ENCODE results near the gene CYP4F8.

Gene CYP4F8

DNA sequence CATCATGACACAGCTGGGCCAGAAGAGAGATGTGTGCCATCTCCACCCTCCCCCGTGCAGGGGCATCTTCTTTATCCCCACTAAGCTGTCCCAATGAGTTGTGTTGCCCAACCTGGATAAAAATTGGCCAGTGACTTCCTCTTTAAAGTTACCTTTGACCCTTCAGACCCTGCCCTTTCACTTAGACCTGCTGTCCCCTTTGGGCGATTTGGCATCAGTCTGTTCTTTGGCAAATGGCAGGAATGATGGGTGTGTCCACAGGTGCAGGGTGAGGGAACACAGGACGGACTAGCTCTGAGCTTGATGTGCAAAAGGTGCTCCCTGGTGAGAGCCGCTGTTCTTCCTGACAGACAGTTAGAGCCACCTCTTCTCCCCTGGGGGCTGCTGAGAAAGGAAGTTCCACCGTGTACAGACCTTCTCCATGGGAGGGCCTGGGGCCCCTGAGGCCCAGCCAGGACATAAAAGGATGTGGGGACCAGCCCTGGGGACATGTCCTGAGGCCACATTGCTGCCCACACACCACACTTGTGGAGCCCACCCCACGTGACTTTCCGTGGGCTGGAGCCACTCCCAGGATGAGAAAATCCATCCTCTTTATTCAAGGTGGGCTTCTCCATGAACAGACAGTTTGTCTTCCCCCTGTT lies 1.7 kb downstream of the CYP4F8 start:
- DNase-seq = no peak

DNA sequence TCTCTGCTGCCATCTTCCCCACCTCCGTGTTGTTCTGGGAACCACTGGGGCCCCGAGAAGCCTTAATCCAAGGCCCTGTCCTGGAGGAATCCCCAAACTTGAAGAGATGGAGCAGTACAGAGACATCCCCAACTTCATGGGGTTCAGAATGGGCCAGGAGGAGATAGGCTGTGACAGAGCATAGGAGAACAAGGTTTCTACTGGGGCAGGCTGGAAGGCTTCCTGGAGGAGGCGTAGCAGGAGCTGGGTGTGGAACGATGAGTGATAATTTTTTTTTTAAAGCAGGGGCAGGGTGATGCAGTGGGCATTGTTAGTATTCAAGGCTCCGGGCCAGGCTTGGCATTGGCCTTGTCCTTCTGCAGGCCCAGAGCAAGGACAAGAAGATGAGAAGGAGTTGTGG lies 3.3 kb downstream of the CYP4F8 start:
- DNase-seq = no peak

DNA sequence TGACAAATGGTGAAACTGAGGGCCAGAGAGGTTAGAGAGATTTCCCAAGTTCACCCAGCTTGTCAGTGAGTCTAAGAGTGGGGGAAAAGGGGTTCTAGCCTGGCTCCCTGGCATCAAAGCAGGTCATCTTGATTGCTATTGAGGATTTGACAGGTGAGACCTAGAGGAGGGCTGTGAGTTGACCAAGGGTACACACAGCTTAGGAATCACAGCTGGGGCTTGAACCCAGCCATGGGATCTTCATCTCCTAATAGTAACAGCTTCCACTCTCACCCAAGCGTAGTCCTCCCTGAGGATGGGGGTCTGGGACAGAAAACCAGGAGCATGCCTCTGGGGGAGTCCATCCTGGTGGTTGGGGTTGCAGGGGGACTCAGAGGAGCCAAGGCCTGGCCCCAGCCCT lies 6.8 kb downstream of the CYP4F8 start:
- no peak for DNase-seq

DNA sequence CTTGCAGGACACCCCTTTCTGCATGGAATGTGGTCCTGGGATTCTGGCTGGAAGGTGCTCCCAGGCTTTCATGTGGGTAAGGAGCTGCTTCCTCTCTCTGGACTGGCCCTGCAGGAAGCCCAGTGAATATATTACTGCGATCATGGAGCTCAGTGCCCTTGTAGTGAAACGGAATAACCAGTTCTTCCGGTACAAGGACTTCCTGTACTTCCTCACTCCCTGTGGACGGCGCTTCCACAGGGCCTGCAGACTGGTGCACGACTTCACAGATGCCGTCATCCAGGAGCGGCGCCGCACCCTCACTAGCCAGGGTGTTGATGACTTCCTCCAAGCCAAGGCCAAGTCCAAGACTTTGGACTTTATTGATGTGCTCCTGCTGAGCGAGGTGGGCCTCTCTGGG lies 8.0 kb downstream of the CYP4F8 start:
- no peak for DNase-seq

DNA sequence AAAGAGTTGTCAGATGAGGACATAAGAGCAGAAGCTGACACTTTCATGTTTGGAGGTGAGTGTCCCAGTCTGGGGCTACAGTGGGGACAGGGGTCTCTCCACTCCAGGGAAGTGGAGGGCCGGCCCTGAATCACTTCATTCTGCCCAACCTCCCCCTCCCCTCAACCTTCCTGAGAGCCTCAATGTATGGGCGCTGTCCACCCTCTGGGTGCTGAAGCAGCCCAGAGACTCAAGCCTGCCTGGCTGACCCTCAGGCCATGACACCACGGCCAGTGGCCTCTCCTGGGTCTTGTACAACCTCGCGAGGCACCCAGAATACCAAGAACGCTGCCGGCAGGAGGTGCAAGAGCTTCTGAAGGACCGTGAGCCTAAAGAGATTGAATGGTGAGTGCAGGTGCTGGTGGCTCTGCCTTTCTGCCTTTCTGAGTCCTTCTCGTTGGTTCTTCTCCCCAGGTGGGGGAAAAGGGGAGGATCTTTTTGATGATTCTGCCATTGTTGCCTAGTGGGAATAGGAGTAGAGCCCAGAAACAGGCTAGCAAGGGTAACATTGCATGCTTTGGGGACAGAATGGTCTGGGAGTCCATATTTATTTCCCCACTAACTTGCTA lies 8.8 kb downstream of the CYP4F8 start:
- no peak for DNase-seq

DNA sequence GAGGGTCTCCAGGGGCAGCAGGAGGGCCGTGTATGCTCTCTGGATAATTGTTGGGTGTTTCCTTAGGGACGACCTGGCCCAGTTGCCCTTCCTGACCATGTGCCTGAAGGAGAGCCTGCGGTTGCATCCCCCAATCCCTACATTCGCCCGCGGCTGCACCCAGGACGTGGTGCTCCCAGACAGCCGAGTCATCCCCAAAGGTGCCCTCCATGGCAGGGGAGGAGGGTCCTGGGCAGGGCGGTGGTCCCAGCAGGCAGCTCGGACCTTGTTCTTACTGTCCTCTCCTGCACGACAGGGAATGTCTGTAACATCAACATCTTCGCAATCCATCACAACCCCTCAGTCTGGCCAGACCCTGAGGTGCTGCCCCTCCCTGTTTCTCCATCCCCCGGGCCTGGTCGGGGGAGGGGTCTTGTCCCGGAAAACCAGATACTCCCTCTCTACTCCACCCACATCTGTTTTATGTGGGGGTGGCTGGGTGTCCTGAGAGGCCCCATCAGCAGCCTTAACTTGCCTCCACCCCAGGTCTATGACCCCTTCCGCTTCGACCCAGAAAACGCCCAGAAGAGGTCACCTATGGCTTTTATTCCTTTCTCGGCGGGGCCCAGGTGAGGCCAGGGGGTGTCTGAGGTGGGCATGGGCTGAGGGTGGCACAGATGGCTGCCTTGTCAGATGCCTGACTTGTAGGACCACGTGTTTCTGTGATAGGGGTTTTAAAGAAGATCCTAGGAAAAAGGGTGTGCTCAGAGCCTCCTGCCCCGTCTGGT lies 13.4 kb downstream of the CYP4F8 start:
- no peak for DNase-seq

DNA sequence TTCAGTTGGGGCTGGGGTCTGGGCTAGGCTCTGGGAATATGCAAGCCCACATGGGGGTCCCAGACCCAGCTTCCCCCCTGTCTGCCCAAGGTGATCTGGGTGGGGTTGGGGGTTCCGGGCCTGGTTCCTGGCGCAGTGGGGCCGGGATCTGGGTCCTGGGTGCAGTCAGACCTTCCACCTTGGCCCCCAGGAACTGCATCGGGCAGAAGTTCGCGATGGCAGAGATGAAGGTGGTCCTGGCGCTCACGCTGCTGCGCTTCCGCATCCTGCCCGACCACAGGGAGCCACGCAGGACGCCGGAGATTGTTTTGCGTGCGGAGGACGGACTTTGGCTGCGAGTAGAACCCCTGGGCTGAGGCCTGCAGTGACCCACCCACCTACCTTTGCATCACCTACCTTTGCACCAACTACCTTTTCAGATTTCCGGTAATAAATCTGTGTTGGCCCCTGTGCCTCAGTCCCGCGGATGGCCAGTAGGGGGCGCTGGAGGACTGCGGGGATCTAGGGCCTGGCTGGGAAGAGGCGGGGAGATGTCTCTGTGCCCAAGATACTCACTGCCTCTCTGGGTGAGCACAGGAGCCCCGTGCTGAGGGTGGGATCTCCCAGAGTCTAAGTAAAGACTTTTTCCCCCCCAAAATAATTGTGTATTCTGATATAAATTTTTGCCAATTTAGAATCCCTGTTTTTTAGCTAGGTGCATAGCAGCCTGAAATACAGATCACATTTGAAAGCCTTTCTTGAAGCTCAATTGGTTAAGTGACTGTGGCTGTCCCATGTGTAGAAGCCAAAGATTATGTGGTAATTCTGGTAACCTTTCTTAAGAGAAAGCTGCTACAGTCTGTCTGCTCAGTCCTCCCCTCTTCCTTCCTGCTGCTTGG lies 14.2 kb downstream of the CYP4F8 start:
- DNase-seq = peak; percentile 75

DNA sequence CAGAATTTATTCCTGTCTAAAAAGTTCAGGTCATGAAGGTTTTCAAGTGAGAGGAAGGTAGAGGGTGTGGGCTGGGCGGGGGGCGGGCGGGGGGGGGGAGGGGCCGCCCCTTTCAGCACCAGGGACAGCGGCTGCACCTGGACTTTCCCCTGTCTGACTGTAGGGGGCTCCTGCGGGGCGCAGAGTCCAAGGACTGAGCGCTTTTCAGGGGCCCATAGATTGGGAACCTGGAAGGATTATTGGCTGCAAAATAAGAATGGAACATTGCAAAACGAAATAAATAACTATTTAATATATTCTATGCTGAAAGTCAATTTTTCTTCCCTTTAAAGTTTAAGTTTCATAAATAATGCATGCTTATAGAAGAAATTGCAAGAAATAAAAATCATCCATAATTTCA lies 16.8 kb downstream of the CYP4F8 start:
- no peak for DNase-seq

DNA sequence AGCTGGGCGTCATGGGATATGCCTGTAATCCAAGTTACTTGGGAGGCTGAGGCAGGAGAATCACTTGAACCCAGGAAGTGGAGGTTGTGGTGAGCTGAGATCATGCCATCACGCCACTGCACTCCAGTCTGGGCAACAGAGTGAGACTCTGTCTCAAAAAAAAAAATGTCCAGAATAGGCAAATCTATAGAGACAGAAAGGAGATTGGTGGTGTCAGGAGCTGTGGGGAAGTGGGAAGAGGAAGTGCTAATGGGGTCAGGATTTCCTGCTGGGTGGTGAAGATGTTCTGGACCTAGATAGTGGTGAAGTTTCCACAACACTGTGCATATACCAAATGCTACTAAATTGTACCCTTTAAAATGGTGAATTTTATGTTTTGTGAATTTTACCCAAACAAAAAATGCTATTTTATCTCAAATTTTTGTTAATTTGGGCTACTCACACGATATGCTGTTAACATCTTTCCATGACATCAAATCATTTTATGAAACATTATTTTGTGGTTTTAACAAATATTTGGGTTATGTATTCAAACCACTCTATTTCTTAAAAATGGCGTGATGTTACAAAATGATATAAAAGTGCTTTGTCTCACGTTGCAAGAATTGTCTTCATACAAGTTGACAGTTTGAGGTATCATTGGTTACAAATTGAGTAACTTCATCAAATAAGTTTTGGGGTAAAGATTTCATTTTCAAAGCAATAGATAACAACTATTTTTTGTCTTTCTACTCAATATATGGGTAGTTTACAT lies 18.2 kb downstream of the CYP4F8 start:
- no peak for DNase-seq

DNA sequence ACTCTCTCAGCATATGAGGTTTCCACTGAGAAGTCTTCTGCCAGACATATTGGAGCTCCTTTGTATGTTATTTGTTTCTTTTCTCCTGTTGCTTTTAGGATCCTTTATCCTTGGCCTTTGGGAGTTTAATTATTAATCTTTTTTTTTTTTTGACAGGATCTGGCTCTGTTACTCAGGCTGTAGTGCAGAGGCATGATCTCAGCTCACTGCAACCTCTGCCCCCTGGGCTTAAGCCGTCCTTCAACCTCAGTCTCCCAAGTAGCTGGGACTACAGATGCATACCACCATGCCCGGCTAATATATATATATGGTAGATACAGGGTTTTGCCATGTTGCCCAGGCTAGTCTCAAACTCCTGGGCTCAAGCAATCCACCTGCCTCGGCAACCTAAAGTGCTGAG lies 19.1 kb downstream of the CYP4F8 start:
- DNase-seq = no peak

DNA sequence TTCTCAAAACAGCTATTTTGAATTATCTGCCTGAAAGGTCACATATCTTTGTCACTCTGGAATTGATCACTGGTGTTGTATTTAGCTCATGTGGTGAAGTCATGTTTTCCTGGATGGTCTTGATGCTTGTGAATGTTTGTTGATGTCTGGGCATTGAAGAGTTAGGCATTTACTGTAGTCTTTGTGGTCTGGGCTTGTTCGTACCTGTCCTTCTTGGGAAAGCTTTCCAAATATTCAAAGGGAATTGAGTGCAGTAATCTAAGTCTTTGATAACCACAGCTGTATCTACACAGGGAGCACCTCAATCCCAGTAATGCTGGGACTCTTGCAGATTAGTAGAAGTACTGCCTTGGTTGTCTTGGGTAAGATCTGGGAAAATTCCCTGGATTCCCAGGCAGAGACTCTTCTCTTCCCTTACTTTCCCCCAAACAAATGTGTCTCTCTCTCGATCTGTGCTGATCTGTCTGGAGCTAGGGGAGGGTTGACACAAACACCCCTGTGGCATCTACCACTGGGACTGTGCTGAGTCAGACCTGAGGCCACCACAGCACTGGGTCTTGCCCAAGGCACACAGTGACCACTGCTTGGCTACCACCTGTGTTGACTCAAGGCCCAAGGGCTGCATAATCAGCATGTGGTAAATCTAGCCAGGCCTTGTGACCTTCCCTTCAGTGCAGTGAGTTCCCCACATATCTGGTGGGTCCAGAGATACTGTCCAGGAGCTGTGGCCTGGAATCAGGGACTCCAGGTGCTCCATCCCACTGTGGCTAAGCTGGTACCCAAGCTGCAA lies 20.2 kb downstream of the CYP4F8 start:
- DNase-seq = no peak

DNA sequence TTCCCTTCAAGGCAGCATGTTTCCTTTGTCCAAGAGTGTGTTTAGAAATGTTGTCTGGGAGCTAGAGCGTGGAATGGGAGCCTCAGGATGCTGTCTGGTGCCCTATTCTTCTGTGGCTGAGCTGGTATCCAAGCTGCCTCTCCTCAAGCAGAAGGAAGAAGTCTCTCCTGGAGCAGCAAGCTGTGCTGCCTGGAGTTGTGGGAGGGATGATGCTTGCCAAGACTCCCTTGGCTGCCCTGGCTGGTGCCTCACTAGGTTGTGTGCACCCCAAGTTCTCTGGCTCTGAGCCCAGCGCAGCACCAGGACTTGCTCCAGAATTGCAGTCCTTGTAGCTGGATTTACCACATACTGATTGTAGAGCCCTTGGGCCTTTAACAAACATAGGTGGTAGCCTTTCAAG lies 21.0 kb downstream of the CYP4F8 start:
- DNase-seq = no peak

DNA sequence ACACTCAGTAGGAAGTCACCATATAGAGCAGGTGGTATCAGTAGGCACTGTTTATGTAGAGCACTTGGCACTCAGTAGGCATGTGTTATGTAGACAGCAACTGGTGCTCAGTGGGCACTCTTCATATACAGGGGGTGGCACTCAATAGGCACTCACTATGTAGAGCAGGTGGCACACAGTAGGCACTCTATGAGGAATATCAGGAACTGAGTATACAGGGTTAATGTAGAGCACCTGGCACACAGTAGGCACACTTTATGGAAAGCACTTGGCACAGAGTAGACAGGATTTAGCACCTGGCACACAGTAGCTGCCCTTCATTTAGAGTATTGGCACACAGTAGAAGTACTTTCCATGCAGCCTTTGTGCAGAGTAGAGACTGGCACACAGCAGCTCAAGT lies 24.6 kb downstream of the CYP4F8 start:
- DNase-seq = no peak

DNA sequence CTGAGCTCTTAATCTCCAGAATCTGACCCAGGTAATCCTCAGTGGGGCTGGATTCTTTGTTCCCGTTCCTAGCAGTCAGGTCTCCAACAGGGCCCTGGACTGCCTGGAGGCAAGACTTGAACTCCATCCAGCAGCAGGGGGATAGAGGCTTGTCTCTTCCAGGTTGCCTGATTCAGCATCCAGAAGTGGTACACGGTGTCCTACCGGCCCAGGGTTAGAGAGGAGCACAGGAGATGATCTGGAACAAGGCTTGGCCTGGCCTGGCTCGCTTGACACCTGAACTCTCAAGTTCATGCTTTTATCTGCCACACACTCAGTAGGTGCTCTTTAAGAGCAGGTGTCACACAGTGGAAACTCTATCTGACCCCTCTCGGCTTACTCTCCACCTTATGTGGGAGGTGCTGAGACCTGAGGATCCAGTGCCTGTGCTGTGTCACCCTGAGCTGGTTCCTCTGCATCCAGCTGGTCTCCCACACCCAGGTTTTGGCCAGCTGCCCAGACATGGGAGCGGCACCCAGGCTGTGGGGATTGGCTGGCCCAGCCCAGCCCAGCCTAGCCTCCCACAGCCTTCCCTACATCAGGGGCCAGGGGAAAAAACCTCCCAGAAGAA lies 25.4 kb downstream of the CYP4F8 start, which contains the start of gene CYP4F3:
Gene CYP4F3 (plus strand): TSS at position 604 of the 610 bp plus-strand sequence. CDS start 519 bp downstream, outside the sequence.
- DNase-seq = no peak

DNA sequence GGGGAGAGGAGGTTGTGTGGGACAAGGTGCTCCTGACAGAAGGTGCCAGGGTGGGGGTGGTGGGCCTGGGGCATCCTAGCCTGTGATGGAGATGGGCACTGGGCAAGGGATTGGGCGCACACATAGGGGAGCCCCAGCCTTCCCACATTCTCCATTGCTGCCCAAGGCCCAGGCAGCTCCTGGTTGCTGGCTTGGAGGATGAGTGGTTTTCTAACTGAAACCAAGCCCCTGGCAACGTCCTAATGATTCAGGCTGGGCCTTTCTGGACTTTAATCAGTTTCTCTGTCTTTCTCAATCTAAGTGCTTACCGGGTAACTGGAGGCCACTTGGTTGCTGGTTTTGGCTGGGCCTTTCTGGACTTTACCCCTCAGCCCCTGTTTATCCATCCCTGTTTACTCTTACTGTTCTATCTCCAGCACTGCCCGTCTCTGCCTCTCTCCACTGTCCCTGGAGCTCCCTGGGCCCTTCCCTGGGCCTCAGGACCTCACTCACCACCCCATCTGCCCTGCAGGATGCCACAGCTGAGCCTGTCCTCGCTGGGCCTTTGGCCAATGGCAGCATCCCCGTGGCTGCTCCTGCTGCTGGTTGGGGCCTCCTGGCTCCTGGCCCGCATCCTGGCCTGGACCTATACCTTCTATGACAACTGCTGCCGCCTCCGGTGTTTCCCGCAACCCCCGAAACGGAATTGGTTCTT lies 26.0 kb downstream of the CYP4F8 start:
- no peak for DNase-seq

DNA sequence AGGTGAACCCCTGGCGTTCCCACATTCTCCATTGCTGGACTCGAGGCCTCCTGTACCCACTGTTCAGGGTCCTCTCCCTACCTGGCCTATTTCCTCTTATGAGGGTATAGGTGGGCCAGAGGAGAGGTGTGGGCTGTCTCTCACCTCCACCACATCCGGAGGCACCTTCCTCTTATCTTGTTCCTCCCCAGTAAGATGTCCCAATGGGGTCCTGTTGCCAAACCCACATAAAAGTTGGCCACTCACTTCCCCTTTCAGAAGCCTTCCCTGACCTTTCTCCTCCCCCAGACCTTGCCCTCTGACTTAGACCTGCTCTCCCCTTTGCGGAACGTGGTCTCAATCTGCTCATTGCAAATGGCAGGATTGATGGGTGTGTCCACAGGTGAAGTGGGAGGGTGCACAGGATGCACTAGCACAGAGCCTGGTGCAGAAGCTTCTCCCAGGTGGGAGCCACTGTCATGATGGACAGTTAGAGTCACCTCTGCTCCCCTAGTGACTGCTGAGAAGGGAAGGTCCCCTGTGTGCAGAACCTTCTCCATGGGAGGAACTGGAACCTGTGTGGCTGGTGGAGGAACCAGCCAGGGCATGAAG lies 27.0 kb downstream of the CYP4F8 start:
- no peak for DNase-seq

DNA sequence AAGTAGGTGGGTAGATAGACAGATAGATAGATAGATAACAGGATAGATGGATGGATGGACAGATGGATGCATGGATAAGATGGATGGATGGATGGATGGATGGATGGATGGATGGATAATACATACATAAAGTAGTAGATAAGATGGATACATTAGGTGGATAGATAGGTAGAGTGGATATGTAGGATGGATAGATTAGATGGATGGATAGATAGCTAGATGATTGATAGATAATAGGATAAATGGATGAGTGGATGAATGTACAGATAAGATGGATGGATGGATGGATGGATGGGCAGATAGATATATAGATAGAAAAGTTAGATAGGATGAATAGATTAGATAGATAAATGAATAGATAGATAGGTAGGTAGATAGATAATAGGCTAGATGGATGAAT lies 27.8 kb downstream of the CYP4F8 start:
- no peak for DNase-seq

DNA sequence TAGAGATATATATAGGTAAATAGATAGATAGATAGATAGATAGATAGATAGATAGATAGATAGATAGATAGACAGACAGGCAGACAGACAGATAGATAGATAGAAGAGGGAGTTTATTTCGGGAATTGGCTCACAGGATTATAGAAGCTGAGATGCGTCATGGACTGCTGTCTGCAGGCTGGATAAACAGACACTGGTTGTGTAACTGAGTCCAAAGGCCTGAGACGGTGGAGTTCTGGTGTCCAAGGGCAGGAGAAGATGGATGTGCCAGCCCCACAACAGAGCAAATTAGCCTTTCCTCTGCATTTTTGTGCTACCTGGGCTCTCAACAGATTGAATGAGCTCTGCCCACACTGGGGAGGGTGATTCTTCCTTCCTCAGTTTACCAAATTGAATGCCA lies 28.4 kb downstream of the CYP4F8 start:
- DNase-seq = no peak

DNA sequence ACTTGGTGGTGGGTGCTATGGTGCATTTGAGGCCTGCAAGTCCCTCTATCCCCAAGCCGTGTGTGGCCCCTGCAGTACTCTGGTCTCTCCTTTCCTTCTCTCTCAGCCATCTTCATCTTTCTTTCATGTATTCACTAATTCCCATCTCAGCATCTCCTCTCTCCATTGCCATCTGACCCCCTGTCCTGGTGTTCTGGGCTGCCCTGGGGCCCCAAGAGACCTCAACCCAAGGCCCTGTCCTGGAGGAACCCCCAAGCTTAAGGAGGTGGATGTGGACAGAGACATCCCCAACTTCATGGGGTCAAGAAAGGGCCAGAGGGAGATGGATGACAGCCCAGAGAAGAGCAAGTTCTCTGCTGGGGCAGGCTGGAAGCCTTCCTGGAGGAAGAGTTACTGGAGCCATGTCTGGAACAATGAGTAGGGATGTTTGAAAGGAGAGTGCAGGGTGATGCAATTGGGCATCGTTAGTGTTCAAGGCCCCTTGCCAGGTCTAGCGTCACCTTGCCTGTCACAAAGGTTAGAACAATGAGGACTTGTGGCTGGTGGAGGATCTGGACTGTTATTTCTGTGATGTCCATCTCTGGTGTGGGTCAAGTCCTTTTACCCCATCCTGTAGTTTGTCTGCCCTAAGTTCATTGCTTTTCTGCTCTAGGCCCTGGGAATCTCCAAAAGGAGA lies 29.2 kb downstream of the CYP4F8 start:
- DNase-seq = no peak

DNA sequence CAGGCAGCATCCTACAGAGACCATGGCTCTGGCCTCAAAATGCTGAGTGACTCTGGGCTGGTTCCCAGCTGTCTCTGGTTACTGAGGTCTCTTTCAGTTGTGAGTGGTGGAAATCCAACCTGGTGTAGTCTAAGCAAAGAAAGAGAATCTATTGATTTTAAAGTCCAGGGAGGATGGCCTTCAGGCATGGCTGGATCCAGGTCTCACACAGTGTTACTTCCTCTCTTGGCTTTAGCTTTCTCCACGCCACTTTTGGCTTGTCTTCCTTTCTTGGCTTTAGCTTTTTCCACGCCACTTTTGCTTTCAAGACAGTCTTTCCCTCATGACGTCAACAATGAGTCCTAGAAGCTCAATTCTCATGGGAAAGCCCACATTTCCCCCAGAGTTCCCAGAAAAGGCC lies 29.8 kb downstream of the CYP4F8 start:
- DNase-seq = no peak
